Right lobe of liver (tissue), 6 donors: ENCODE measurements around the gene DCST2. TPM values are rescaled to one million over a fixed set of nuclear protein-coding genes. Genes with fewer than 3 reads are reported as not detected.

Experiments used
- ATAC-seq, 4 donors: fragments of 200-7000 bp; cut with Tn5 transposase; one replicate each; pipeline ENCODE4 v1.9.1; 2020; ENCODE audit warnings: mild to moderate bottlenecking in 4 of 4, moderate library complexity in 4 of 4
- DNase-seq, 3 donors: peaks; one replicate each; pipeline ENCODE4 v3.0.0-alpha.2; 2020
- H3K27ac ChIP-seq, 3 donors: fragments of 200-600 bp; one replicate each; pipeline ENCODE4 v1.8.0; 2022
- H3K27me3 ChIP-seq, 2 donors: fragments of 200-600 bp; one replicate each; pipeline ENCODE4 v1.8.0; 2022
- H3K36me3 ChIP-seq, 4 donors: fragments of 200-600 bp; sonication (generic) in 1 of 4; one replicate each; pipeline versions ENCODE4 v1.5.1 to v1.8.0; 2017 to 2022; ENCODE audit warnings: control low read depth in 1 of 4
- H3K4me1 ChIP-seq, 4 donors: fragments of 200-600 bp; sonication (generic) in 1 of 4; one replicate each; pipeline versions ENCODE4 v1.5.1 to v1.8.0; 2017 to 2022; ENCODE audit warnings: control low read depth in 1 of 4
- H3K4me3 ChIP-seq, 3 donors: fragments of 200-600 bp; one replicate each; pipeline ENCODE4 v1.8.0; 2022
- H3K9me3 ChIP-seq, 4 donors: fragments of 200-600 bp; sonication (generic) in 1 of 4; one replicate each; pipeline versions ENCODE4 v1.5.1 to v1.8.0; 2017 to 2022; ENCODE audit warnings: control low read depth in 1 of 4
- CTCF ChIP-seq, 4 donors: fragments of 200-600 bp in 3 of 4; fragments of 450-650 bp in 1 of 4; IDR thresholded peaks; one replicate each; pipeline versions ENCODE4 v1.5.1 to v1.8.0; 2016 to 2022; ENCODE audit warnings: antibody characterized with exemption in 4 of 4, mild to moderate bottlenecking in 2 of 4
- POLR2A ChIP-seq: fragments of 450-650 bp; IDR thresholded peaks from one replicate; pipeline ENCODE4 v1.6.1; 2017; ENCODE audit warnings: antibody characterized with exemption, mild to moderate bottlenecking
- WGBS: methylation state at CpG from one replicate; pipeline ENCODE4 v1.1.6; 2018; ENCODE audit warnings: low coverage, low lambda C conversion rate; ENCODE audit not compliant: insufficient coverage; ENCODE audit errors: missing lambda C conversion rate; 5-methylcytosine and 5-hydroxymethylcytosine counted together
- intact Hi-C, 2 donors: fragments of 100-400 bp; cut with DNase I; formaldehyde crosslinking; loops; one replicate each; pipeline versions ENCODE4 v1.11.2 to v1.14.1; 2022
- total RNA-seq, 6 experiments: library from RNA; depleted of rRNA in 2 of 6; stranded (reverse); fragments of >200 nt in 2 of 6; fragmentation: NEBNext Ultra II Directional in 3 of 6; extraction: Animal tissue kit (Norgen Biotek cat#: 25700) in 3 of 6; gene quantifications; one replicate each; pipeline versions ENCODE4 v1.1.0 to v1.2.4, GENCODE V29; 2016 to 2023
- donor health status: DM: no; HTN: yes; CAD: no.
- donor health status: DM: no; HTN: no; CAD: no.
- donor health status: DM: no; HTN: no; CAD: no.
- donor health status: DM: no; HTN: yes; CAD: no.
- donor health status: DM: no; HTN: yes; CAD: no.

The DCST2 gene
- total RNA-seq, 6 experiments from 2014 or later = 0.72 to 1.4 (median 0.81) TPM; not detected in 1

DNA sequence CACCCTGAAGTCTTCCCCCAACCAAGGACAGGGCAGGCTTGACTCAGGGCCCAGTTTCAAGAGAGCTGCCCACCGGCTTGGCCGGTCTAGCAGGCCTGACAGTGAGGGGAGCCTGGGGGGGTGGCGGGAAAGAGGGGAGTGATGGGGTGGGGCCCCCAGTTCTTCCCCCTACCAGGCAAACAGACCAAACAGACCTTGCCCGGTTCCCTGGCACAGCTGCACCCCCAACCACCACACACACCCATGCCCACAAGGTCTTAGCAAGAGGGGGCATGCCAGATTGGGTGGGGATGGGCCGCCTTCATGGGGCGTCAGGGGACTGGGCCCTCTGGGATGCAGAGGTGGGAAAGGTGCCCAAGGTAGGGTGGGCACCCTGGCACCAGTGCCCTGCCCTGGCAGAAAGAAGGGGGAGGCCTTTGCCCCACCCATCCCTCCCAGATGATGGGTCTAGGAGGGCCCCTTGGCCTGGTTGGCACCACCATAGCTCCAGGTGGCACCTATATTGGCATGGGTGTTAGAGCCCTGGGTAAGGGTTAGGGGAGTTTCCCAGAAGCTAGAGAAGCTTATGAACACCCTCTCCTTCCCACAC is 22.1 kb downstream of the DCST2 start:
- H3K4me3 ChIP-seq = no peak overlapping the region
- H3K9me3 ChIP-seq = no peaks in the 10 kb centered on the region
- H3K27me3 ChIP-seq = no peaks in the 10 kb centered on the region
- peak in 1 of 3 donors; percentile 21 for DNase-seq
- TF ChIP-seq CTCF (IDR thresholded peaks at IDR 0.05) (no peak), POLR2A (no peak)
- H3K4me1 ChIP-seq = peaks cover 0 to 65% (median 21%) of the 10 kb centered on the region in 4 donors
- peak in 1 of 4 donors; percentile 1 for ATAC-seq
- H3K27ac ChIP-seq = no peak overlapping the region
- WGBS = 63% methylated on average over 2 of the region's 6 CpGs
- H3K36me3 ChIP-seq = peaks cover 0 to 21% (median 10%) of the 10 kb centered on the region in 4 donors
- intact Hi-C loops = no loop called here

- Histone ChIP-seq H3K27ac (no peak overlapping the region), H3K4me3 (no peak overlapping the region), H3K27me3 (no peaks in the 10 kb centered on the region), H3K9me3 (no peaks in the 10 kb centered on the region), H3K36me3 (peaks cover 0 to 18% (median 8%) of the 10 kb centered on the region in 4 donors), H3K4me1 (peaks cover 0 to 70% (median 23%) of the 10 kb centered on the region in 4 donors)
- no CpG with 5 or more reads among the region's 5 CpGs for WGBS
- ATAC-seq = no peak
- intact Hi-C loops = no loop called here
- peak in 1 of 3 donors; percentile 15 for DNase-seq
- TF ChIP-seq CTCF (IDR thresholded peaks at IDR 0.05) (no peak), POLR2A (no peak)
Observed at GRCh38 chr1:155011004-155011416, 22.6 kb downstream of the DCST2 start.

GRCh38 chr1:155010211-155010918 is 23.2 kb downstream of the DCST2 start:
- Histone ChIP-seq H3K36me3 (peaks cover 0 to 12% (median 8%) of the 10 kb centered on the region in 4 donors), H3K4me3 (no peak overlapping the region), H3K27ac (no peak overlapping the region), H3K9me3 (no peaks in the 10 kb centered on the region), H3K27me3 (no peaks in the 10 kb centered on the region), H3K4me1 (peaks cover 0 to 76% (median 26%) of the 10 kb centered on the region in 4 donors)
- no peak for TF ChIP-seq CTCF (IDR thresholded peaks at IDR 0.05)
- TF ChIP-seq POLR2A = no peak
- 45% methylated on average over 5 of the region's 11 CpGs for WGBS
- intact Hi-C loops = no loop called here
- DNase-seq (peak in 1 of 3 donors; percentile 23), ATAC-seq (no peak)

DNA sequence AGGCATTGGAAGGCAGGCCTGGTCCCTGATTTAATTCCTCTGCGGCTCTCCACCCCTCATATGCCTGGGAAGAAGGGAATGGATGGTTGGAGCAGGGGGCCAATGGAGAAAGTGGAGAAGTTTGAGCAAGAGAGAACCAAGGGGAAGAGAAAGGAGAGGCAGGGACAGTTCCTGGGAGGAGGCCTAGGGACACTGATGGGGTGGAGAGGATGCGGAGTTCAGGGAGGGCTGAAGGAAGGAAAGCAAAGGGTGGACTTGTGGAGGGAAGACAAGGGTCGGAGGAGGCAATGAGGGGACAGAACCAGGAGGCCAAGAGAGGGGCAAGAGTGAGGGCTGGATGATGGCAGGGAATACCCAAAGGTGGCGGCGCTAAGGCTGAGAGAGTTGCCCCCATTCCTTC is 23.8 kb downstream of the DCST2 start:
- intact Hi-C loops = no loop called here
- Histone ChIP-seq H3K36me3 (peaks cover 0 to 9% (median 6%) of the 10 kb centered on the region in 4 donors), H3K27ac (peak overlapping the region in 1 of 3 donors; percentile 21), H3K4me1 (peaks cover 0 to 82% (median 31%) of the 10 kb centered on the region in 4 donors), H3K27me3 (no peaks in the 10 kb centered on the region), H3K9me3 (no peaks in the 10 kb centered on the region), H3K4me3 (no peak overlapping the region)
- TF ChIP-seq CTCF (IDR thresholded peaks at IDR 0.05) (no peak), POLR2A (no peak)
- ATAC-seq (no peak), DNase-seq (peak in 1 of 3 donors; percentile 8)
- 82% methylated on average over 5 of the region's 5 CpGs for WGBS
